ENCODE results near the gene TMEM184A. TPM values are rescaled to one million over a fixed set of nuclear protein-coding genes. Genes with fewer than 3 reads are reported as not detected.
A peak's percentile ranks its signal among the peaks of the same experiment; 100 is the strongest.

The TMEM184A gene
- total and polyA plus RNA-seq, 11 donors: 0.19 to 0.99 (median 0.47) TPM

GRCh38 chr7:1510780-1511154, 45.2 kb downstream of the TMEM184A start:
- WGBS, 4 donors: 77 to 93% (median 81%) methylated on average over 10 to 16 of the region's 16 CpGs
- no peak overlapping the region for H3K27ac ChIP-seq
- H3K9me3 ChIP-seq: no peaks in the 10 kb centered on the region
- intact Hi-C loops (cut with DNase I): loop anchor here in 1 of 10 donors (5.0 kb wide), 1 partner anchor 47 kb away; the partner anchor contains the start of gene TMEM184A
- peaks cover 0 to 40% (median 25%) of the 10 kb centered on the region in 12 donors for H3K4me1 ChIP-seq
- DNase-seq: peak in 1 of 5 donors; percentile 59
- ATAC-seq: no peak
- TF ChIP-seq CTCF (IDR thresholded peaks at IDR 0.05) (no peak), POLR2A (IDR thresholded peaks at IDR 0.05) (no peak)
- H3K4me3 ChIP-seq: no peak overlapping the region
- H3K36me3 ChIP-seq: no peaks in the 10 kb centered on the region
- no peaks in the 10 kb centered on the region for H3K27me3 ChIP-seq

- Histone ChIP-seq H3K4me1 (peaks cover 0 to 45% (median 19%) of the 10 kb centered on the region in 12 donors), H3K27ac (no peak overlapping the region), H3K36me3 (no peaks in the 10 kb centered on the region), H3K9me3 (no peaks in the 10 kb centered on the region), H3K4me3 (no peak overlapping the region), H3K27me3 (no peaks in the 10 kb centered on the region)
- ATAC-seq: no peak
- WGBS, 4 donors: 85 to 90% (median 87%) methylated on average over 14 of the region's 14 CpGs
- TF ChIP-seq POLR2A (IDR thresholded peaks at IDR 0.05) (no peak), CTCF (IDR thresholded peaks at IDR 0.05) (no peak)
- intact Hi-C loops (cut with DNase I): loop anchor here in 5 of 10 donors (5.0 to 10.0 kb wide), 2 partner anchors 46 to 48 kb away; partner anchors contain the start of gene TMEM184A (in 5 of the 5)
- DNase-seq: no peak
These were observed 46.8 kb downstream of the TMEM184A start for GRCh38 chr7:1509226-1509625.

- Histone ChIP-seq H3K4me1 (peaks cover under 1 to 39% (median 15%) of the 10 kb centered on the region in 12 donors), H3K4me3 (no peak overlapping the region), H3K27me3 (no peaks in the 10 kb centered on the region), H3K9me3 (no peaks in the 10 kb centered on the region), H3K36me3 (no peaks in the 10 kb centered on the region), H3K27ac (no peak overlapping the region)
- DNase-seq: no peak
- WGBS, 4 donors: 71 to 80% (median 78%) methylated on average over 10 of the region's 10 CpGs
- intact Hi-C loops (cut with DNase I): loop anchor here in 5 of 10 donors (5.0 to 10.0 kb wide), 2 partner anchors 46 to 49 kb away; partner anchors contain the start of gene TMEM184A (in 5 of the 5)
- no peak for TF ChIP-seq CTCF (IDR thresholded peaks at IDR 0.05)
- ATAC-seq: no peak
These were observed 47.7 kb downstream of the TMEM184A start for GRCh38 chr7:1508277-1508758.

GRCh38 chr7:1505731-1506550, 50.1 kb downstream of the TMEM184A start:
- H3K4me3 ChIP-seq: peak overlapping the region in 1 of 12 donors; percentile 28
- no peak for ATAC-seq
- intact Hi-C loops (cut with DNase I): loop anchor here in 7 of 10 donors (2.0 to 10.0 kb wide), 5 partner anchors 33 to 65 kb away; partner anchors contain the start of genes TMEM184A (in 6 of the 7) and PSMG3 (in 1 of the 7)

More at GRCh38 chr7:1505731-1506550, 50.1 kb downstream of the TMEM184A start:
- 75 to 85% (median 79%) methylated on average over 32 to 35 of the region's 35 CpGs for WGBS, 4 donors
- H3K27me3 ChIP-seq: no peaks in the 10 kb centered on the region
- H3K4me1 ChIP-seq: peaks cover 5 to 39% (median 24%) of the 10 kb centered on the region in 12 donors
- TF ChIP-seq CTCF (IDR thresholded peaks at IDR 0.05) (no peak), POLR2A (IDR thresholded peaks at IDR 0.05) (no peak)
- peak in 1 of 5 donors; percentile 65 for DNase-seq
- peak overlapping the region in 2 of 12 donors; percentile 9 to 22 for H3K27ac ChIP-seq
- H3K36me3 ChIP-seq: peaks cover 0 to 22% (median 18%) of the 10 kb centered on the region in 9 donors
- no peaks in the 10 kb centered on the region for H3K9me3 ChIP-seq

All from heart left ventricle (tissue), 16 donors.